AG09309 (cell line): ENCODE data around the gene STAT5A.

Source experiments
- DNase-seq: peaks from one replicate; pipeline ENCODE4 v3.0.0-alpha.2; 2010; ENCODE audit warnings: low read depth
- H3K4me3 ChIP-seq: 2 replicates; pipeline ENCODE4 v1.5.1; 2011; ENCODE audit warnings: mild to moderate bottlenecking, low read depth, low read length, moderate library complexity; ENCODE audit not compliant: control insufficient read depth
- TF ChIP-seq, protein P1 (sequence below): IDR thresholded peaks from 2 replicates; pipeline ENCODE4 v1.5.1; 2011; ENCODE audit warnings: mild to moderate bottlenecking, low read depth, low read length, inconsistent platforms; ENCODE audit not compliant: insufficient read depth, control insufficient read depth; ENCODE audit errors: missing control alignments

STAT5A gene

GRCh38 chr17:42325026-42325425 lies 36.7 kb downstream of the STAT5A start:
- TF ChIP-seq, protein P1, sequence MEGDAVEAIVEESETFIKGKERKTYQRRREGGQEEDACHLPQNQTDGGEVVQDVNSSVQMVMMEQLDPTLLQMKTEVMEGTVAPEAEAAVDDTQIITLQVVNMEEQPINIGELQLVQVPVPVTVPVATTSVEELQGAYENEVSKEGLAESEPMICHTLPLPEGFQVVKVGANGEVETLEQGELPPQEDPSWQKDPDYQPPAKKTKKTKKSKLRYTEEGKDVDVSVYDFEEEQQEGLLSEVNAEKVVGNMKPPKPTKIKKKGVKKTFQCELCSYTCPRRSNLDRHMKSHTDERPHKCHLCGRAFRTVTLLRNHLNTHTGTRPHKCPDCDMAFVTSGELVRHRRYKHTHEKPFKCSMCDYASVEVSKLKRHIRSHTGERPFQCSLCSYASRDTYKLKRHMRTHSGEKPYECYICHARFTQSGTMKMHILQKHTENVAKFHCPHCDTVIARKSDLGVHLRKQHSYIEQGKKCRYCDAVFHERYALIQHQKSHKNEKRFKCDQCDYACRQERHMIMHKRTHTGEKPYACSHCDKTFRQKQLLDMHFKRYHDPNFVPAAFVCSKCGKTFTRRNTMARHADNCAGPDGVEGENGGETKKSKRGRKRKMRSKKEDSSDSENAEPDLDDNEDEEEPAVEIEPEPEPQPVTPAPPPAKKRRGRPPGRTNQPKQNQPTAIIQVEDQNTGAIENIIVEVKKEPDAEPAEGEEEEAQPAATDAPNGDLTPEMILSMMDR = no peak
- H3K4me3 ChIP-seq = no peak overlapping the region
- peak; percentile 89 for DNase-seq

GRCh38 chr17:42329025-42329976 lies 41.0 kb downstream of the STAT5A start:
- TF ChIP-seq, protein P1 = no peak
- DNase-seq = no peak
- H3K4me3 ChIP-seq = no peak overlapping the region

DNA sequence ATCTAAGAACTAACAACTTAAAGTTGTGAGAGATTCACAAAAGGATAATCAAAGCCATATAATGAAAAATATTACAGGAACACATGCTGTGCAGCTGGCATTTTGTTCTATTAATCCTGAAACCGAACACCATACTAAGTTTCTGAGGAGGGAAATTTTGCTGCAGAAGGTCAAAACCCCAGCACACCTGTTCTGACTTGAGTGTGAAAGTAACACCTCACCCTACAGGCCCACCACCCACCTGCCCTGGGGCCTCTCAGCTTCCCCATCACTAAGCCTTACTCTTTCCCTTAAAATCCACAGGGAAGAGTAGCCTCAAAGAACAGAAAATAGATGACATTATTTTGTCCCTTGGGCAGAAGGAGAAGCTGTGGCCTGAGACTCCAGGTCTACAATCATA lies 44.8 kb downstream of the STAT5A start:
- TF ChIP-seq, protein P1 = no peak
- H3K4me3 ChIP-seq = no peak overlapping the region
- no peak for DNase-seq

- no peak overlapping the region for H3K4me3 ChIP-seq
- DNase-seq = no peak
- TF ChIP-seq, protein P1 = no peak
Measured at GRCh38 chr17:42334677-42335076, 46.4 kb downstream of the STAT5A start.

GRCh38 chr17:42337442-42337841 lies 49.1 kb downstream of the STAT5A start:
- DNase-seq = peak; percentile 96
- no peak overlapping the region for H3K4me3 ChIP-seq
- TF ChIP-seq, protein P1 = no peak

- DNase-seq = no peak
- TF ChIP-seq, protein P1 = no peak
- H3K4me3 ChIP-seq = no peak overlapping the region
Measured at GRCh38 chr17:42338427-42338985, 50.2 kb downstream of the STAT5A start.
